Umbilical cord (tissue), 2 donors: ENCODE results near the gene F9. TPM values are rescaled to one million over a fixed set of nuclear protein-coding genes. Genes with fewer than 3 reads are reported as not detected.

ENCODE experiments used
- DNase-seq: peaks from one replicate; pipeline ENCODE4 v3.0.0-alpha.2; 2015; ENCODE audit warnings: low spot score
- total RNA-seq: library from RNA; depleted of rRNA; stranded (reverse); fragments of >200 nt; gene quantifications from one replicate; pipeline ENCODE4 v1.2.3, GENCODE V29; 2014; ENCODE audit warnings: low replicate concordance; ENCODE audit not compliant: insufficient read depth

F9 gene
- total RNA-seq, 1 donor from 2014 or later: 2.2 TPM

DNA sequence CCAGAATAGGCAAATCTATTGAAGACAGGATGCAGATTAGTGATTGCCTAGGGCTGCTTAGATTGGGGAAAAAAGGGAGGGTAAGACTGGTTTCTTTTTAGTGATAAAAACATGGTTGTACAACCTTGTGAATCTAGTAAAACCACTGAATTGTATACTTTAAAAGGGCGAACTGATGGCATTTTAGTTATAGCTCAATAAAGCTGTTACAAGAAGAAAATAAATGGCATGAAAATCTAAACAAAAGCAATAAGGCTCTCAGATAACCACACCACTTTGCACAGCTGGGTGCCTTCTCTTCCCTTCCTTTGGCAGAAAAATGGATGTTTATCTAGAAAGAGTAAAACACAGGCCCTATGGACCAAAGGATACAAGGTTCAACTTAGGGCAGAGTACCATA lies 69.6 kb downstream of the F9 start:
- no peak for DNase-seq

Other genes starting within 250 kb of the F9 start
- gene MCF2, start 177.4 kb downstream of the F9 start, total RNA-seq: 4.8 TPM